CD14-positive monocyte (primary cell): ENCODE data around the gene RNF133. TPM values are rescaled to one million over a fixed set of nuclear protein-coding genes. Genes with fewer than 3 reads are reported as not detected.

Experiments used
- DNase-seq, 3 donors: peaks; one replicate each; pipeline ENCODE4 v3.0.0-alpha.2; 2011 to 2022
- H2AFZ ChIP-seq: 2 replicates; pipeline ENCODE4 v1.6.0; 2012; ENCODE audit warnings: mild to moderate bottlenecking, low read depth, low read length, inconsistent platforms; ENCODE audit not compliant: insufficient read depth, poor library complexity, severe bottlenecking
- H3K27ac ChIP-seq, 2 donors: 1 replicate in 1 of 2; 2 replicates in 1 of 2; pipeline ENCODE4 v1.5.1; 2012 to 2013; ENCODE audit warnings: low read length in 2 of 2, control low read depth in 1 of 2, inconsistent platforms in 1 of 2, low read depth in 1 of 2, mild to moderate bottlenecking in 1 of 2
- H3K27me3 ChIP-seq, 2 donors: one replicate each; pipeline versions ENCODE4 v1.6.0 to v1.6.1; 2011 to 2013; ENCODE audit warnings: low read length in 2 of 2; ENCODE audit not compliant: control insufficient read depth in 2 of 2, insufficient read depth in 2 of 2
- H3K36me3 ChIP-seq, 2 donors: replicated peaks in 1 of 2; 1 replicate in 1 of 2; 2 replicates in 1 of 2; pipeline versions ENCODE4 v1.5.1 to v1.6.1; 2012 to 2013; ENCODE audit warnings: low read length in 2 of 2, control low read depth in 1 of 2, inconsistent platforms in 1 of 2, mild to moderate bottlenecking in 1 of 2; ENCODE audit not compliant: insufficient read depth in 2 of 2, control insufficient read depth in 1 of 2
- H3K4me1 ChIP-seq, 2 donors: 1 replicate in 1 of 2; 2 replicates in 1 of 2; pipeline versions ENCODE4 v1.5.1 to v1.6.1; 2012 to 2013; ENCODE audit warnings: low read length in 2 of 2, control low read depth in 1 of 2, inconsistent platforms in 1 of 2, mild to moderate bottlenecking in 1 of 2, moderate library complexity in 1 of 2; ENCODE audit not compliant: insufficient read depth in 2 of 2, control insufficient read depth in 1 of 2
- H3K4me2 ChIP-seq: replicated peaks from 2 replicates; pipeline ENCODE3; 2012; ENCODE audit warnings: low read length, moderate library complexity, mild to moderate bottlenecking; ENCODE audit not compliant: poor library complexity, severe bottlenecking; ENCODE audit errors: extremely low read depth
- H3K4me3 ChIP-seq, 3 experiments: fragments of 200-600 bp in 1 of 3; sonication (generic) in 1 of 3; replicated peaks in 1 of 3; 1 replicate in 2 of 3; 2 replicates in 1 of 3; pipeline ENCODE4 v1.5.1; 2011 to 2013; ENCODE audit warnings: low read length in 3 of 3, mild to moderate bottlenecking in 3 of 3, control low read depth in 2 of 3, low read depth in 2 of 3, inconsistent platforms in 1 of 3, moderate library complexity in 1 of 3
- H3K79me2 ChIP-seq: 2 replicates; pipeline ENCODE4 v1.6.0; 2012; ENCODE audit warnings: mild to moderate bottlenecking, control low read depth, inconsistent platforms, low read length, moderate library complexity; ENCODE audit not compliant: insufficient read depth
- H3K9ac ChIP-seq: 2 replicates; pipeline ENCODE4 v1.6.0; 2017; ENCODE audit warnings: low read length, mild to moderate bottlenecking; ENCODE audit not compliant: insufficient read depth, poor library complexity, severe bottlenecking
- H3K9me3 ChIP-seq, 2 donors: replicated peaks in 1 of 2; 1 replicate in 1 of 2; 2 replicates in 1 of 2; pipeline versions ENCODE4 v1.5.1 to v1.6.1; 2012 to 2013; ENCODE audit warnings: low read length in 2 of 2, control low read depth in 1 of 2; ENCODE audit not compliant: control insufficient read depth in 1 of 2, insufficient read depth in 1 of 2
- H4K20me1 ChIP-seq: 2 replicates; pipeline ENCODE4 v1.6.0; 2012; ENCODE audit warnings: mild to moderate bottlenecking, low read length, control low read depth, moderate library complexity; ENCODE audit not compliant: insufficient read depth
- H3K27ac Mint-ChIP-seq, 7 donors: one replicate each; pipeline ENCODE4 v1.8.0; 2020; ENCODE audit warnings: mild to moderate bottlenecking in 7 of 7, mixed read lengths in 7 of 7, moderate library complexity in 6 of 7, inconsistent platforms in 2 of 7
- H3K27me3 Mint-ChIP-seq, 3 donors: one replicate each; pipeline ENCODE4 v1.8.0; 2021 to 2022; ENCODE audit warnings: low read depth in 3 of 3, mild to moderate bottlenecking in 3 of 3, mixed read lengths in 3 of 3, moderate library complexity in 3 of 3, inconsistent platforms in 1 of 3
- H3K36me3 Mint-ChIP-seq, 2 donors: one replicate each; pipeline ENCODE4 v1.8.0; 2020; ENCODE audit warnings: mixed read lengths in 2 of 2, inconsistent platforms in 1 of 2, mild to moderate bottlenecking in 1 of 2
- H3K4me1 Mint-ChIP-seq: one replicate; pipeline ENCODE4 v1.8.0; 2020; ENCODE audit warnings: mild to moderate bottlenecking, mixed read lengths
- H3K4me3 Mint-ChIP-seq, 2 donors: one replicate each; pipeline ENCODE4 v1.8.0; 2020; ENCODE audit warnings: mild to moderate bottlenecking in 2 of 2, mixed read lengths in 2 of 2, moderate library complexity in 1 of 2
- H3K9me3 Mint-ChIP-seq, 7 donors: one replicate each; pipeline ENCODE4 v1.8.0; 2020 to 2022; ENCODE audit warnings: mixed read lengths in 7 of 7, mild to moderate bottlenecking in 6 of 7, moderate library complexity in 6 of 7, inconsistent platforms in 2 of 7
- WGBS: methylation state at CpG from one replicate; pipeline ENCODE4 v1.1.5; 2013; ENCODE audit warnings: missing lambda C conversion rate; ENCODE audit not compliant: insufficient coverage; 5-methylcytosine and 5-hydroxymethylcytosine counted together
- intact Hi-C, 2 donors: fragments of 100-400 bp; cut with micrococcal nuclease; formaldehyde crosslinking; loops; one replicate each; pipeline versions ENCODE4 v1.15.0 to v1.15.1; 2023
- polyA plus RNA-seq, 3 donors: library from polyadenylated mRNA; depleted of rRNA in 1 of 3; unstranded in 2 of 3; stranded (reverse) in 1 of 3; fragments of 300-500 nt in 2 of 3; fragments of >200 nt in 1 of 3; fragmentation: Illumina TruSeq in 2 of 3; gene quantifications; 1 replicate in 2 of 3; 2 replicates in 1 of 3; pipeline ENCODE4 v1.2.3, GENCODE V29; 2012 to 2021
- TF ChIP-seq, protein P1 (sequence below): fragments of 200-600 bp; IDR thresholded peaks from one replicate; pipeline ENCODE4 v1.8.0; 2022; ENCODE audit warnings: antibody characterized with exemption, mild to moderate bottlenecking

The RNF133 gene
- polyA plus RNA-seq, 3 donors, result not detected

DNA sequence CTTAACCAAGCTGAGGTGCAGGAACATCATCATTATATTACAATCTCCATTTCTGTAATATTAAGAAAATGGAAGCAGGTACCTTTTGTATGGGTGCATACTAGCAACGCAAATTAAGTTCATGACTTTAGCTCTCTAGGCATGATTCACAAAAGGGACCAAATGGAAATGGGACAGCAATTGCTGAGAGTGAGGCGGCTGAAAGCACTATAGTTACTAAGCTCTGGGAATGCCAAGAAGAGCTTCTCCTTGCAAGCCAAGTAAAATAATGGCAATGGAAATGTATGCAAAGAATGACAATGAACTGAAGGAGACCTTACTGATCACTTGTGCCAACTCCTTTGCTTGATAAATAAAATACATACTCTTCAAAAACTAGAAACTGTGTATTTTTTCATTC lies 40.0 kb upstream of the RNF133 start:
- no peak overlapping the region for H3K4me3 ChIP-seq
- H3K9me3 ChIP-seq, result no peaks in the 10 kb centered on the region
- H3K4me2 ChIP-seq, result no peak overlapping the region
- 73% methylated on average over 2 of the region's 2 CpGs for WGBS
- Mint-ChIP-seq H3K27me3 (no peaks in the 10 kb centered on the region), H3K27ac (no peak overlapping the region), H3K4me3 (no peak overlapping the region), H3K4me1 (no peaks in the 10 kb centered on the region), H3K36me3 (no peaks in the 10 kb centered on the region), H3K9me3 (peaks cover 0 to 4% (median 2%) of the 10 kb centered on the region in 7 donors)
- H2AFZ ChIP-seq, result no peak overlapping the region
- H3K27ac ChIP-seq, result no peak overlapping the region
- H3K79me2 ChIP-seq, result no peaks in the 10 kb centered on the region
- TF ChIP-seq, protein P1, sequence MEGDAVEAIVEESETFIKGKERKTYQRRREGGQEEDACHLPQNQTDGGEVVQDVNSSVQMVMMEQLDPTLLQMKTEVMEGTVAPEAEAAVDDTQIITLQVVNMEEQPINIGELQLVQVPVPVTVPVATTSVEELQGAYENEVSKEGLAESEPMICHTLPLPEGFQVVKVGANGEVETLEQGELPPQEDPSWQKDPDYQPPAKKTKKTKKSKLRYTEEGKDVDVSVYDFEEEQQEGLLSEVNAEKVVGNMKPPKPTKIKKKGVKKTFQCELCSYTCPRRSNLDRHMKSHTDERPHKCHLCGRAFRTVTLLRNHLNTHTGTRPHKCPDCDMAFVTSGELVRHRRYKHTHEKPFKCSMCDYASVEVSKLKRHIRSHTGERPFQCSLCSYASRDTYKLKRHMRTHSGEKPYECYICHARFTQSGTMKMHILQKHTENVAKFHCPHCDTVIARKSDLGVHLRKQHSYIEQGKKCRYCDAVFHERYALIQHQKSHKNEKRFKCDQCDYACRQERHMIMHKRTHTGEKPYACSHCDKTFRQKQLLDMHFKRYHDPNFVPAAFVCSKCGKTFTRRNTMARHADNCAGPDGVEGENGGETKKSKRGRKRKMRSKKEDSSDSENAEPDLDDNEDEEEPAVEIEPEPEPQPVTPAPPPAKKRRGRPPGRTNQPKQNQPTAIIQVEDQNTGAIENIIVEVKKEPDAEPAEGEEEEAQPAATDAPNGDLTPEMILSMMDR, result no peak
- H3K36me3 ChIP-seq, result no peaks in the 10 kb centered on the region
- no peak overlapping the region for H3K9ac ChIP-seq
- no peaks in the 10 kb centered on the region for H4K20me1 ChIP-seq
- DNase-seq, result no peak
- H3K4me1 ChIP-seq, result no peaks in the 10 kb centered on the region
- no peaks in the 10 kb centered on the region for H3K27me3 ChIP-seq
- intact Hi-C loops, result no loop called here

GRCh38 chr7:122736183-122736582 lies 37.3 kb upstream of the RNF133 start:
- no peak overlapping the region for H3K4me3 ChIP-seq
- H3K9me3 ChIP-seq, result no peaks in the 10 kb centered on the region
- Mint-ChIP-seq H3K4me3 (no peak overlapping the region), H3K36me3 (no peaks in the 10 kb centered on the region), H3K4me1 (no peaks in the 10 kb centered on the region), H3K27ac (no peak overlapping the region), H3K27me3 (peaks cover 0 to 2% (median 0%) of the 10 kb centered on the region in 3 donors), H3K9me3 (peaks cover 0 to 7% (median 2%) of the 10 kb centered on the region in 7 donors)
- H3K27ac ChIP-seq, result no peak overlapping the region
- no peaks in the 10 kb centered on the region for H3K4me1 ChIP-seq
- TF ChIP-seq, protein P1, result no peak
- H3K27me3 ChIP-seq, result no peaks in the 10 kb centered on the region
- WGBS, result no CpG with 5 or more reads among the region's 1 CpG
- H3K9ac ChIP-seq, result no peak overlapping the region
- H4K20me1 ChIP-seq, result no peaks in the 10 kb centered on the region
- H3K36me3 ChIP-seq, result no peaks in the 10 kb centered on the region
- intact Hi-C loops, result no loop called here
- H3K79me2 ChIP-seq, result no peaks in the 10 kb centered on the region
- no peak for DNase-seq
- no peak overlapping the region for H2AFZ ChIP-seq
- no peak overlapping the region for H3K4me2 ChIP-seq
